ACC112 (cell line): ENCODE results near the gene CEP70.
"Not testable (repeated sequence)": the region's sequence is repeated elsewhere in the genome, so short reads cannot be mapped to it uniquely, and the experiment has no call there.

Experiments
- H2AFZ ChIP-seq: fragments of 200-600 bp; sonication (generic); one replicate; pipeline ENCODE4 v1.6.0; 2017; ENCODE audit warnings: antibody characterized with exemption, low read length; ENCODE audit not compliant: unreplicated experiment
- H3K27ac ChIP-seq: fragments of 200-600 bp; sonication (generic); 2 replicates; pipeline ENCODE4 v1.5.1; 2014; ENCODE audit warnings: low read depth, mild to moderate bottlenecking, antibody characterized with exemption, low read length, moderate library complexity
- H3K27me3 ChIP-seq: fragments of 200-600 bp; sonication (generic); 2 replicates; pipeline ENCODE4 v1.6.1; 2014; ENCODE audit warnings: mild to moderate bottlenecking, antibody characterized with exemption, low read length, moderate library complexity, mixed read lengths; ENCODE audit not compliant: insufficient read depth
- H3K36me3 ChIP-seq: fragments of 200-600 bp; sonication (generic); 2 replicates; pipeline ENCODE4 v1.6.1; 2016; ENCODE audit warnings: mild to moderate bottlenecking, antibody characterized with exemption, low read length, moderate library complexity, mixed read lengths; ENCODE audit not compliant: insufficient read depth
- H3K4me1 ChIP-seq: fragments of 200-600 bp; sonication (generic); one replicate; pipeline ENCODE4 v1.6.1; 2016; ENCODE audit warnings: low read length, mixed read lengths; ENCODE audit not compliant: insufficient read depth, unreplicated experiment, control insufficient read depth
- H3K4me3 ChIP-seq: fragments of 200-600 bp; sonication (generic); 2 replicates; pipeline ENCODE4 v1.5.1; 2014; ENCODE audit warnings: mild to moderate bottlenecking, low read depth, low read length
- H3K79me2 ChIP-seq: fragments of 200-600 bp; sonication (generic); one replicate; pipeline ENCODE4 v1.6.0; 2016; ENCODE audit warnings: low read length; ENCODE audit not compliant: control insufficient read depth, unreplicated experiment, insufficient read depth

CEP70 gene

DNA sequence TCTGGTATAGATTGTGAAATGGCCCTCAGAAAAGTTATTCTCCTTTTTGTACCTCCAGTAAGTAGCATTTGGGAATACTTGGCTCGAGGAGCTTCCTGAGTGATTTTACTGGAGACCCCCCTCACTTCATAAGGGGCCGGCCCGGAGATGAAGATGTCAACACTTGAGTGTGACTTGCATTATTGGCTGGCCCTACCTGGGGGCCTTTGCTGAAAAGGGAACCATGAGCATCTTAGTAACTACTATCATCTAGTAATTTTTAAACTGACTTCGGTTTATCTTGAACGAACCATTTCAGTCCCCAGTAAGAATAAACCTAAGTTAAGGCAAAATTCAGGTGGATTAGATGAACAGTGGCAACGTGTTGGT lies 15.8 kb upstream of the CEP70 start:
- Histone ChIP-seq H3K27me3 (no peaks in the 10 kb centered on the region), H3K36me3 (no peaks in the 10 kb centered on the region), H3K4me1 (peaks cover 16% of the 10 kb centered on the region), H3K79me2 (peaks cover 7% of the 10 kb centered on the region), H2AFZ (peak overlapping the region; percentile 99), H3K27ac (no peak overlapping the region), H3K4me3 (peak overlapping the region; percentile 89)

DNA sequence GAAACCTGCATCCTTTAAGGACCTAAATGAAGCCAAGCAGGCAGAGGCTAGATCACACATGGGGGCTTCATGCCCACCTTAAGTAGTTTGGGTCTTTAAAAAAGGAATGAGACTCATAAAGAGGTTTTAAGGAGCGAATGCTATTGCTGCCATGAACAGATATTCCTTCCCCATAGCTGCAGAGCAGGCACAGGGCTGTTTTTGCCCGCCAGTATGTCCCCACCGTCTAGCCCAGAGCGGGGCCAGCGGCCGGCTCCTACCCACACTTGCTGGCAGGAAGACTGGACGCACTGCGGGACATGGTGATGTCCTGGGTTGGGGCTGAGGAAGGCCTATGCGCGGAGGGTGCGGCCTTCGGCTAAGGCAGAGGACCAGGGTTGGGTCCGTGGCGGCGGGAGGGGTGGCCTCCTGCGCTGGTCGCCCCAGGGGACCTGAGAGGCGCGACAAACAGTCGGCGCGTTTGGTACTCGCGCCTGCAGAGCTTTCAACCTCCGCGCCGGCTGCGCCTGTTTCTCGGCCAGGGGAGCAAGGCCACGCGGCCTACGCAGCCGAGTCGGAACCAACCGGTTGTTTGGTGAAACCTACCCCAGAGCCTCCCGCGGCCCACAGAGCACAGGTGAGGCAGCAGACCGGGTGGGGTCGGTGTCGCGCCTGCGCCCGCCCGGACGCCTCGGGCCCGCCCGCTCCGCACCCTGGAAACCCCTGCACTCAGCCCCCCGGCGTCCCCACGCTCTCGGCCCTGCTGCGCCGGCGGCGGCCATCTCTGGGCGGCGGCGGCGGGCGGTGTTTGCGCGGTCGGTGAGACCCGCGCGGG lies 14.5 kb upstream of the CEP70 start, which contains the start of gene FAIM:
Gene FAIM, plus strand, starts transcription at position 450 of the 814 bp plus-strand sequence. CDS start 10,956 bp downstream, outside the sequence.
- Histone ChIP-seq H3K4me3 (peak within 1 kb of the TSS; percentile 89), H3K27me3 (no peaks in the 10 kb centered on the region), H3K79me2 (peaks cover 7% of the 10 kb centered on the region), H3K4me1 (peaks cover 16% of the 10 kb centered on the region), H3K36me3 (no peaks in the 10 kb centered on the region), H3K27ac (peak within 1 kb of the TSS; percentile 71), H2AFZ (peak within 1 kb of the TSS; percentile 99)

DNA sequence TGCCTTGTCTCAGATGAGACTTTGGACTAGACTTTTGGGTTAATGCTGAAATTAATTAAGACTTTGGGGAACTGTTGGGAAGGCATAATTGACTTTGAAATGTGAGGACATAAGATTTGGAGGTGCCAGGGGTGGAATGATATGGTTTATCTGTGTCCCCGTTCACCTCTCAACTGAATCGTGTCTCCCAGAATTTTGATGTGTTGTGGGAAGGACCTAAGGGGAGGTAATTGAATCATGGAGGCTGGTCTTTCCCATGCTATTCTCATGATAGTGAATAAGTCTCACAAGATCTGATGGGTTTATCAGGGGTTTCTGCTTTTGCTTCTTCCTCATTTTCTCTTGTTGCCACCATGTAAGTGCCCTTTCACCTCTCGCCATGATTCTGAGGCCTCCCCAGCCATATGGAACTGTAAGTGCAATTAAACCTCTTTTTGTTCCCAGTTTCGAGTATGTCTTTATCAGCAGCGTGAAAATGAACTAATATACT lies 10.1 kb upstream of the CEP70 start:
- H3K79me2 ChIP-seq, H2AFZ ChIP-seq, H3K36me3 ChIP-seq, H3K27ac ChIP-seq, H3K4me1 ChIP-seq, H3K4me3 ChIP-seq, H3K27me3 ChIP-seq: not testable (repeated sequence)

DNA sequence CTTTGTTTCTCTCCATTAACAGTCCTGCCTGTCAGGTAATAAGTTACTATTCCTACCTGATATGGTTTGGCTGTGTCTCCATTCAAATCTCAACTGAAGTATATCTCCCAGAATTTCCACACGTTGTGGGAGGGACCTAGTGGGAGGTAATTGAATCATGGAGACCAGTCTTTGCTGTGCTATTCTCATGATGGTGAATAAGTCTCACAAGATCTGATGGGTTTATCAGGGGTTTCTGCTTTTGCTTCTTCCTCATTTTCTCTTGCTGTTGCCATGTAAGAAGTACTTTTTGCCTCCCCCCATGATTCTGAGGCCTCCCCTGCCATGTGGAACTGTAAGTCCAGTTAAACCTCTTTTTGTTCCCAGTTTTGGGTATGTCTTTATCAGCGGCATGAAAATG lies 7.6 kb upstream of the CEP70 start:
- not testable (repeated sequence) for H3K27me3 ChIP-seq, H3K4me3 ChIP-seq, H3K36me3 ChIP-seq, H3K79me2 ChIP-seq, H3K4me1 ChIP-seq, H3K27ac ChIP-seq, H2AFZ ChIP-seq

DNA sequence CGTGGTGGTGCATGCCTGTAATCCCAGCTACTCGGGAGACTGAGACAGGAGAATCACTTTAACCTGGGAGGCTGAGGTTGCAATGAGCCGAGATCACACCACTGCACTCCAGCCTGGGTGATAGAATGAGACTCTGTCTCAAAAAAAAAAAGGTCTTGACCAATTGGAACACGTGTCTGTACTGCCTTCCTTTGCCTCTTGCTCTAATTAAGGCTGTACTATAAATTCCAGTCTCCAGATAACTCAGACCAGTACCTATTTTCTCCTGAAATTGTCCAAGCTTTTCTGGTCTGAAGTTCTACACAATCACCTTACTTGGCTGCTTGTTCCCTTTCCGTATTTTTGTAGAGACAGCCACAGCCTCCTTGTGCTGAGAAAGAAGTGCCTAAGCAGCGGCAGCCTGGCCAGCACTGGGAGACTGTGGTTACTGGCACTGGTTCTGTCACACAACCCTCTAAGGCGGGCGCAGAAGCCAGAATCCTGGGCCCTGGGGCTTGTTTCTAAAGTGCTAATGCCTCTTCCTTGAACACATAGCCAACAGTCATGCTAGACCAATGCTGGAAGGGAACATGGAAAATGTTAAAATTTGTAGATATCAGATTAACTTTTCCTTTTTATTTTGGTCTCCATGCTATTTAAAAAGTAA lies 6.2 kb upstream of the CEP70 start:
- no peak overlapping the region for H2AFZ ChIP-seq
- no peaks in the 10 kb centered on the region for H3K36me3 ChIP-seq
- H3K27me3 ChIP-seq = no peaks in the 10 kb centered on the region
- H3K79me2 ChIP-seq = no peaks in the 10 kb centered on the region
- no peak overlapping the region for H3K27ac ChIP-seq
- H3K4me3 ChIP-seq = no peak overlapping the region
- H3K4me1 ChIP-seq = no peaks in the 10 kb centered on the region

DNA sequence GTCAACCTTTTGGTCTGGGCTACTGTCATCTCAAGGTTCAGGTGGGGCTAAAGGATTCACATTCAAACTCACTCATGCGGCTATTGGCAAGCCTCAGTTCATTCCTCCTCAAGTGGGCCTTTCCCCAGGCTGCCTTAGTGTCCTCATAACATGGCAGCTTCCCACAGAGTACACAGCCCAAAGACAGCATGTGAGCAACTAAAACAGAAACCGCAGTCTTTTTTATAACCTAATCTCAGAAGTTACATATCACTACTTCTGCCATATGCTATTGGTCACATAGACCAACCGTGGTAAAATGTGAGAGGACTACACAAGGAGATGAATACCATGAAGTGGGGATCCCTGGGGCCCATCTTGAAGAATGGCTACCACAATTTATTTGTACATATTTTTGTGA lies 4.5 kb upstream of the CEP70 start:
- H2AFZ ChIP-seq = no peak overlapping the region
- H3K27me3 ChIP-seq = no peaks in the 10 kb centered on the region
- no peaks in the 10 kb centered on the region for H3K79me2 ChIP-seq
- no peak overlapping the region for H3K4me3 ChIP-seq
- no peak overlapping the region for H3K27ac ChIP-seq
- H3K36me3 ChIP-seq = no peaks in the 10 kb centered on the region
- peaks cover 3% of the 10 kb centered on the region for H3K4me1 ChIP-seq

DNA sequence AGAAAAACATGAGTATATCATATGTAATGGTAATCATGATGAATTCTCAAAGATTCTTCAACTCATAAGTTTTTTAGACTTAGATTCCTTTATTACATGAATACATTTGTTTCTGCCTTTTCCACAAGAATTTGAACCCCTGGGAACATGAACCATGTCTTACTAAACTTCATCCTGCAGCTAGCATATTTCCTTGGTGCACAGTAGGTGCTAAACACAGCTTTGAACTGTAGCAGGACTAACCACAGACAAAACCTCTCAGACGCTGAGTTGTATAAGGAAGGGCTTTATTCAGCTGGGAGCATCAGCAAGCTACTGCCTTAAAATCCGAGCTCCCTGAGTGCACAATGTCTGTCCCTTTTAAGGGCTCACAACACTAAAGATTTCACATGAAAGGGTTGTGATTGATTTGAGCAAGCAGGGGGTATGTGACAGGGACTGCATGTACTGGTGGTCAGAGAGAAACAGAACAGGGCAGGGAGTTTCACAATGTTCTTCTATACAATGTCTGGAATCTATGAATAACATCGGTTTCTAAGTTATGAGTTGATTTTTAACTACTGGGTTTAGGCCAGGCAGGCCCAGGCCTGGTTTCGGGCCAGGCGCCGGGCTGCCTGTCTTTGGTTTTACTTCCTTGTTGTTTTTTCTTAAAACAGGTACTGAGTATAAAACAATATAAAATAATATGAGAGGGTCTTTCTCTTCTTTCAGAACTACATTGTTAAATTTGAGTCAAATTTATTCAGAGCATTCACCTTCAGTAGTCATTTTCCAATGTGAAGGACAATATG lies 3.3 kb upstream of the CEP70 start:
- not testable (repeated sequence) for H3K27me3 ChIP-seq, H3K27ac ChIP-seq, H3K4me3 ChIP-seq, H3K36me3 ChIP-seq, H3K79me2 ChIP-seq, H2AFZ ChIP-seq, H3K4me1 ChIP-seq

DNA sequence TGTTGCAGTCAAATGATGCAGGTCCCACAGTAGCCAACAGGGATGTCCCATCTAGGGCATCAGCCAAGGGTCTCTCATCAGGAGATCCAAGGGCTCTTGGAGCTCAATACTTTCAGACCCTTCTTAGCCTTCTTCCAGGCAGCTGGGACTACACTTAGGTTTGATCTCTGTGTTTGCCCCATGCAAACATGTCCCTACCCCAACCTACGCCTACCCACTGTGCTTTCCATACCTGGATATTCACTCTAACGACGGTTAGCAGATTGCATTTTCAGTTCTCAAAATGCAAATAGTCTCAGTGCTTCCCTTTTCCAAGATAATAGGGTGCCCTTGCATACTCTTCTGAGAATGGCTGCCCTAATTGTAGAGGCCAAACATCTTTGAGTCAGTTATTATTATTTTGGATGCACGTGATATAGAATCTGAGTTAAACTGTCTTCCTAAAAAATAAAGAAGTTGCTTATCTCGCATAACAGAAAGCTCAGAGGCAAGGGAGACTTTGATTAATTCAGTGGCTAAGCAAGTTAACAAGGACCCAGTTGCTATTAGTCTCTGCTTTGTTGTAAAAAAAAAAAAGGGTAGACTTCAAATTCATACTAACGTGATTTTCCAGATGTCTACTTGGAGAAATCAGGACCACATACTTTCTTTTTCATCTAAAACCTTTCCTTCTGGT lies 1.0 kb upstream of the CEP70 start:
- Histone ChIP-seq H3K27me3 (no peaks in the 10 kb centered on the region), H2AFZ (peak overlapping the region; percentile 1), H3K4me1 (peaks cover 8% of the 10 kb centered on the region), H3K79me2 (peaks cover 5% of the 10 kb centered on the region), H3K27ac (no peak overlapping the region), H3K36me3 (no peaks in the 10 kb centered on the region), H3K4me3 (no peak overlapping the region; the same call in 1 of the 2 replicates)

DNA sequence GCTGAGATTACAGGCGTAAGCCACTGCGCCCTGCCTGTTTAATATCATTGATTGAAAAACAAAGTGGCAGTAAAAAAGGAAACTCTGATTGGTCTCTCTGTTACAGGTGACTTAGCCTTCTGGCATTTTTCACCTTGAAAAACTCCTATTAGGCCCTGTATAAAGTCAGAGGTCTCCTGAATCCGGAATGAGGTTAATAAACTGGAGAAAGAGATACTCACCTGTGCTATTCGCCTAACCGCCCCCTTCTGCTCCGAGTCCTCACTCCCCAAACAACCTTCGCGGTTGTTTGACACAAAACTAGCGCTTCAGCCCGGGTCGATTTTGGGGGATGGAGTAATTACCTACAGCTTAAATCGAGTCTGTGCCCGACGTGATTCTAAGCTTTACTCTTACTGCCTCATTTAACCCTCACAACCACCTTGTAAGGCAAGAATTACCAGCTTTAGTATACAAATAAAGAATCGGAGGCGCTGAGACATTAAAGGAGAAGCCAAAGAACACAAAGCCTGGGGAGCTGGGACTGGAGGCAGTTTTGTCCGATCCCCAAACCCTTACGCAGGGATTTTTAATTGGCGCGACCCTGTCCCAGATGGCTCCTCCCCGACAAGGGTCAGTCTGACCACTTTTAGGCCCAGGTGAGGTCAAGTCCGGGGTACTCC lies 441 bp downstream of the CEP70 start:
- Histone ChIP-seq H3K27ac (peak overlapping the region; percentile 49), H2AFZ (peak overlapping the region; percentile 78), H3K27me3 (no peaks in the 10 kb centered on the region)

DNA sequence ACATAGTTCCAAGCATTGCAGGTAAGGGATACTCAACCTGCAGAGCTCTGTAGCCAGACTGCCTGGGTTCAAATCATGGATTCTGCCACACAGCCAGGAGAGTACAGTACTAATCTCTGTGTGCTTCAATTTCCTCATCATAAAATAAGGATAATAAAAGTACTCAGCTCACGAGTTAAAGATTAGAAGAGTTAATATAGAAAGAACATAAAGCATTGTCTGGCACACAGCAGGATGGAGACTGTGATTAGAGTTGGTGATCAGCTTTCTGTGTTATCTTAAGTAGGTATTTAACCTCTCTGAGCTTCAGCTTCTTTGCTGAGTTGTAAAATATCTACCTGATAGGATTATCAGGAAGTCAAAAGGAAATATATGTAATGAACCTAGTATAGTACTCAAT lies 2.7 kb downstream of the CEP70 start:
- Histone ChIP-seq H3K4me1 (peaks cover 8% of the 10 kb centered on the region), H3K27me3 (no peaks in the 10 kb centered on the region), H3K79me2 (peaks cover 5% of the 10 kb centered on the region), H3K4me3 (no peak overlapping the region), H2AFZ (no peak overlapping the region), H3K36me3 (0 out of 2 replicates have a peak, but pooled peaks cover 1% of the 10 kb centered on the region), H3K27ac (no peak overlapping the region)

More for the DNA sequence above, 441 bp downstream of the CEP70 start:
- Histone ChIP-seq H3K36me3 (no peaks in the 10 kb centered on the region), H3K79me2 (peaks cover 5% of the 10 kb centered on the region), H3K4me1 (peaks cover 8% of the 10 kb centered on the region), H3K4me3 (peak overlapping the region; percentile 81)
